Panc1 (cell line): Measurements from ENCODE around the gene MEX3C. TPM values are rescaled to one million over a fixed set of nuclear protein-coding genes. Genes with fewer than 3 reads are reported as not detected.

Experiments
- ATAC-seq: fragments of 200-7000 bp; cut with Tn5 transposase; 2 replicates; pipeline ENCODE4 v1.9.1; 2020; ENCODE audit warnings: mild to moderate bottlenecking, moderate library complexity
- Bru-seq: library from RNA; stranded (reverse); fragments of 400-500 nt; gene quantifications from one replicate; lab custom pipeline; 2021; lab: Mats Ljungman, UMichigan
- BruChase-seq, 2 experiments: library from RNA; stranded (reverse); fragments of 400-500 nt; gene quantifications; one replicate each; lab custom pipeline; 2021; lab: Mats Ljungman, UMichigan
- BruUV-seq: library from RNA; stranded (reverse); fragments of 400-500 nt; replicated peaks from 2 replicates; lab custom pipeline; 2021; lab: Mats Ljungman, UMichigan
- CTCF ChIA-PET: fragments of 300-600 bp; sonication (Branson Sonifier 250); formaldehyde crosslinking; loops from one replicate; lab custom pipeline; 2022; ENCODE audit warnings: antibody characterized with exemption; lab: Charles Lee
- POLR2A ChIA-PET: fragments of 300-600 bp; sonication (Branson Sonifier 250); formaldehyde crosslinking; loops from one replicate; lab custom pipeline; 2022; ENCODE audit warnings: antibody characterized with exemption; lab: Charles Lee
- DNase-seq: peaks from one replicate; pipeline ENCODE4 v3.0.0-alpha.2; 2010; ENCODE audit warnings: low read depth, low spot score
- H3K27ac ChIP-seq: 2 replicates; pipeline ENCODE4 v1.5.1; 2011; ENCODE audit warnings: mild to moderate bottlenecking, low read length, inconsistent platforms
- H3K27me3 ChIP-seq: fragments of 200-500 bp; sonication (Bioruptor generic); 2 replicates; pipeline ENCODE4 v1.6.0; 2014; ENCODE audit warnings: low read length, inconsistent platforms; ENCODE audit not compliant: control insufficient read depth, insufficient read depth
- H3K36me3 ChIP-seq: fragments of 200-500 bp; sonication (Bioruptor generic); 2 replicates; pipeline ENCODE4 v1.5.1; 2014; ENCODE audit warnings: inconsistent platforms, mild to moderate bottlenecking, low read length, moderate library complexity; ENCODE audit not compliant: control insufficient read depth, insufficient read depth
- H3K4me1 ChIP-seq: 2 replicates; pipeline ENCODE4 v1.5.1; 2011; ENCODE audit warnings: inconsistent platforms, mild to moderate bottlenecking, low read length, moderate library complexity; ENCODE audit not compliant: control insufficient read depth, insufficient read depth
- H3K4me3 ChIP-seq, 2 experiments: 2 replicates each; pipeline ENCODE4 v1.5.1; 2011 to 2012; ENCODE audit warnings: low read depth in 2 of 2, low read length in 2 of 2, mild to moderate bottlenecking in 2 of 2, inconsistent platforms in 1 of 2, moderate library complexity in 1 of 2
- H3K9me3 ChIP-seq: fragments of 200-500 bp; sonication (Bioruptor generic); 2 replicates; pipeline ENCODE4 v1.5.1; 2014; ENCODE audit warnings: low read depth, mild to moderate bottlenecking, inconsistent platforms, low read length, moderate library complexity; ENCODE audit not compliant: control insufficient read depth, insufficient read depth
- POLR2AphosphoS5 ChIP-seq: IDR thresholded peaks from 2 replicates; pipeline ENCODE4 v1.6.1; 2012; ENCODE audit warnings: mild to moderate bottlenecking, low read depth, low read length, moderate library complexity
- SIN3A ChIP-seq: IDR thresholded peaks from 2 replicates; pipeline ENCODE4 v1.6.1; 2012; ENCODE audit warnings: low read depth, mild to moderate bottlenecking, low read length, moderate library complexity, borderline replicate concordance; ENCODE audit not compliant: insufficient read depth
- TCF7L2 ChIP-seq: IDR thresholded peaks from 2 replicates; pipeline ENCODE4 v1.6.1; 2011; ENCODE audit warnings: mild to moderate bottlenecking, low read depth, low read length, inconsistent platforms
- in situ Hi-C: cut with HindIII; loops from 2 replicates; pipeline ENCODE4 v1.10.0; 2016; ENCODE audit warnings: low sequenced_read_pairs, low pct_unique_long_range_greater_than_20kb
- intact Hi-C: fragments of 100-400 bp; cut with micrococcal nuclease; formaldehyde crosslinking; loops from one replicate; pipeline ENCODE4 v1.10.0; 2022; ENCODE audit not compliant: unreplicated experiment
- long read RNA-seq: library from polyadenylated mRNA; unstranded; transcript quantifications from one replicate; pipeline ENCODE4 v2.0.0, GENCODE V29; 2021; ENCODE audit not compliant: unreplicated experiment
- polyA plus RNA-seq: library from polyadenylated mRNA; unstranded; fragments of >200 nt; gene quantifications from one replicate; pipeline ENCODE4 v1.2.1, GENCODE V29; 2012; ENCODE audit warnings: missing spikeins; ENCODE audit not compliant: insufficient read length
- total RNA-seq: library from RNA; stranded (reverse); gene quantifications from one replicate; pipeline ENCODE4 v1.2.1, GENCODE V29; 2021; ENCODE audit not compliant: unreplicated experiment
- TF ChIP-seq, protein P1 (sequence below), 2 experiments: IDR thresholded peaks; 2 replicates each; pipeline ENCODE4 v1.6.1; 2011 to 2012; ENCODE audit warnings: low read depth in 2 of 2, control low read depth in 1 of 2, low read length in 1 of 2, mild to moderate bottlenecking in 1 of 2, moderate library complexity in 1 of 2; ENCODE audit not compliant: insufficient read depth in 1 of 2
- TF ChIP-seq, protein P2 (sequence below): fragments of 450-650 bp; IDR thresholded peaks from 2 replicates; pipeline ENCODE4 v1.5.1; 2017; ENCODE audit warnings: mild to moderate bottlenecking

MEX3C gene
- 29.0 TPM for total RNA-seq
- polyA plus RNA-seq, result 17.2 TPM
- Bru-seq, nascent RNA, result percentile 87 among the genes with signal in this experiment
- percentile 89 among the genes with signal in this experiment for BruChase-seq, experiment 1, labeled RNA remaining after a 2-hour chase
- BruChase-seq, experiment 2, labeled RNA remaining after a 6-hour chase, result percentile 81 among the genes with signal in this experiment
- long read RNA-seq, transcript MEX3C-201 (2 exons, 3,781 nt), result major isoform, 17 of 21 reads
- long read RNA-seq, partial matches to known transcripts, result 4 of 21 reads
- long read RNA-seq, other reads (novel, unspliced or antisense), result 0 of 21 reads

DNA sequence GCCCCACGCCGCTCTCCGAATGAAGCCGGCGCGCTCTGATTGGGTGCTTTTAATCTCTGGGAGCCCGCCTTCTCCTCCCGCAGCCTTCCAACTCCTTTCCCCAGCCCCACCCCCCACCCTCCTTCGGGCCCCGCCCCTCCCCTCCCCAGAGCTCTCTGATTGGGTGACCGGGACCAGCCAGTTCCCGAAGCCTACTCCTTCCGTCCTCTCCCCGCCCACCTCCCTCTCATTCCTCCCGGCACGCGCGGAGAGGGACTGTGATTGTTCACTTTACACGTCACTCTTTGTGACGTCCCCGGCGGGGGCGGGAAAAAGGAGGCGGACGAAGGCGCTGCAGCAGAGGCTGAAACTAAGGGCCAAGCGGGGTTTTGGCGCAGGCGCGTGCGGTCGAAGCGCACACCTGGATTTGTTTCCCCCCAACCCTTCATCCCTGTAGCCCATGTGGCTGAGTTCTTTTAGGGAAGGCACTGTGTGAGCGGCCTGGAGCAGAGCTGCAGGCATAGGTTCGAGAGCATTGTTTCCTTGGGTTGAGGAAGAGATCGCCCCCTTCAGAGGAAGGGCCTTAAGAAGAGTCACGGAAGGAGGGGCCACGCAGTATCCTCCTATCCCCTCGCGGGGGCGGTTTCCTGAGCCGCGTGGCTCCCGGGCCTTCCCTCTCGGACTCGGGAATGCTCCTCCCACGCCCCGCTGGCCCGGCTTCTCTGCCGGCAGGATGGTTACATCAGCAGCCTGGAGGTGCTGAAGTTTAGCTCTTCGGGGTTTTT is at the start of gene MEX3C:
TSS of gene MEX3C (minus strand) at position 21 of the 764 bp plus-strand sequence. CDS start 361 bp downstream, outside the sequence.
- Histone ChIP-seq H3K4me1 (peaks cover 12% of the 10 kb centered on the region), H3K27ac (peak within 1 kb of the TSS; percentile 85), H3K36me3 (no peaks in the 10 kb centered on the region; the same call in 1 of the 2 replicates), H3K27me3 (no peaks in the 10 kb centered on the region), H3K4me3 (peak within 1 kb of the TSS; percentile 77 to 83), H3K9me3 (no peaks in the 10 kb centered on the region)
- in situ Hi-C loops, result no loop called here
- POLR2A ChIA-PET, result interaction anchor here (0.6 kb wide), 1 partner anchor 295 kb away, joined by 6 read pairs; no protein-coding TSS in a partner anchor
- BruUV-seq, result no TSS peak
- CTCF ChIA-PET, result interaction anchor here (0.6 kb wide), 3 partner anchors 88 to 273 kb away, joined by 4 to 6 read pairs (median 6); no protein-coding TSS in a partner anchor
- TF ChIP-seq POLR2AphosphoS5 (peak; percentile 90), SIN3A (no peak), TCF7L2 (peak; percentile 20; the same call in 1 of the 2 replicates)
- TF ChIP-seq, protein P1, sequence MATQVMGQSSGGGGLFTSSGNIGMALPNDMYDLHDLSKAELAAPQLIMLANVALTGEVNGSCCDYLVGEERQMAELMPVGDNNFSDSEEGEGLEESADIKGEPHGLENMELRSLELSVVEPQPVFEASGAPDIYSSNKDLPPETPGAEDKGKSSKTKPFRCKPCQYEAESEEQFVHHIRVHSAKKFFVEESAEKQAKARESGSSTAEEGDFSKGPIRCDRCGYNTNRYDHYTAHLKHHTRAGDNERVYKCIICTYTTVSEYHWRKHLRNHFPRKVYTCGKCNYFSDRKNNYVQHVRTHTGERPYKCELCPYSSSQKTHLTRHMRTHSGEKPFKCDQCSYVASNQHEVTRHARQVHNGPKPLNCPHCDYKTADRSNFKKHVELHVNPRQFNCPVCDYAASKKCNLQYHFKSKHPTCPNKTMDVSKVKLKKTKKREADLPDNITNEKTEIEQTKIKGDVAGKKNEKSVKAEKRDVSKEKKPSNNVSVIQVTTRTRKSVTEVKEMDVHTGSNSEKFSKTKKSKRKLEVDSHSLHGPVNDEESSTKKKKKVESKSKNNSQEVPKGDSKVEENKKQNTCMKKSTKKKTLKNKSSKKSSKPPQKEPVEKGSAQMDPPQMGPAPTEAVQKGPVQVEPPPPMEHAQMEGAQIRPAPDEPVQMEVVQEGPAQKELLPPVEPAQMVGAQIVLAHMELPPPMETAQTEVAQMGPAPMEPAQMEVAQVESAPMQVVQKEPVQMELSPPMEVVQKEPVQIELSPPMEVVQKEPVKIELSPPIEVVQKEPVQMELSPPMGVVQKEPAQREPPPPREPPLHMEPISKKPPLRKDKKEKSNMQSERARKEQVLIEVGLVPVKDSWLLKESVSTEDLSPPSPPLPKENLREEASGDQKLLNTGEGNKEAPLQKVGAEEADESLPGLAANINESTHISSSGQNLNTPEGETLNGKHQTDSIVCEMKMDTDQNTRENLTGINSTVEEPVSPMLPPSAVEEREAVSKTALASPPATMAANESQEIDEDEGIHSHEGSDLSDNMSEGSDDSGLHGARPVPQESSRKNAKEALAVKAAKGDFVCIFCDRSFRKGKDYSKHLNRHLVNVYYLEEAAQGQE (IDR thresholded peaks at IDR 0.05; ENCODE audit: insufficient read depth in 1 of 2, low read depth in 2 of 2, low read length in 1 of 2), result no peak
- TF ChIP-seq, protein P2, sequence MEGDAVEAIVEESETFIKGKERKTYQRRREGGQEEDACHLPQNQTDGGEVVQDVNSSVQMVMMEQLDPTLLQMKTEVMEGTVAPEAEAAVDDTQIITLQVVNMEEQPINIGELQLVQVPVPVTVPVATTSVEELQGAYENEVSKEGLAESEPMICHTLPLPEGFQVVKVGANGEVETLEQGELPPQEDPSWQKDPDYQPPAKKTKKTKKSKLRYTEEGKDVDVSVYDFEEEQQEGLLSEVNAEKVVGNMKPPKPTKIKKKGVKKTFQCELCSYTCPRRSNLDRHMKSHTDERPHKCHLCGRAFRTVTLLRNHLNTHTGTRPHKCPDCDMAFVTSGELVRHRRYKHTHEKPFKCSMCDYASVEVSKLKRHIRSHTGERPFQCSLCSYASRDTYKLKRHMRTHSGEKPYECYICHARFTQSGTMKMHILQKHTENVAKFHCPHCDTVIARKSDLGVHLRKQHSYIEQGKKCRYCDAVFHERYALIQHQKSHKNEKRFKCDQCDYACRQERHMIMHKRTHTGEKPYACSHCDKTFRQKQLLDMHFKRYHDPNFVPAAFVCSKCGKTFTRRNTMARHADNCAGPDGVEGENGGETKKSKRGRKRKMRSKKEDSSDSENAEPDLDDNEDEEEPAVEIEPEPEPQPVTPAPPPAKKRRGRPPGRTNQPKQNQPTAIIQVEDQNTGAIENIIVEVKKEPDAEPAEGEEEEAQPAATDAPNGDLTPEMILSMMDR, result no peak
- intact Hi-C loops, result no loop called here
- peak; percentile 92 for DNase-seq
- peak; percentile 93 for ATAC-seq

DNA sequence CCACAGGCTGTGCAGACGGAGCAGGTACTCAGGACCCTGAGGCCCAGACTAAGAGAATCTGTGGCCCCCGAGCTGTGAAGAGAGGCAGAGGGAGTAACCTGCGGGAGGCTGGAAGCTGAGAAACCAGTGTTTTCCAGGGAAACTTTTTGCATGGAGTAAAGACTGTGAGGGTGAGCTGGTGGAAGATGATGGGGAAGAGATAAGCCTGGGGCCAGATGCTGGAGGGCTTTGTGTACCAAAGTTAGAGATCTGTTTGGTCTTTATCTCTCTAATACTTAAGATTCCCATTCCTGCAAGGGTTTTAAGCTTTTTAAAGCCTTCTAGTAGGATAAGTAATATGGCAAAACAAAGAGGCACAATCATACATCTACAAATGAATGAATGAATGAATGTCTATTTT is 43.7 kb upstream of the MEX3C start:
- in situ Hi-C loops (no loop called here), intact Hi-C loops (no loop called here)
- TF ChIP-seq, protein P2, result no peak
- no peak for TF ChIP-seq SIN3A
- no peak for TF ChIP-seq POLR2AphosphoS5
- TF ChIP-seq TCF7L2, result no peak
- TF ChIP-seq, protein P1 (IDR thresholded peaks at IDR 0.05; ENCODE audit: insufficient read depth in 1 of 2, low read depth in 2 of 2, low read length in 1 of 2), result no peak
- no TSS peak for BruUV-seq
- H3K36me3 ChIP-seq, result no peaks in the 10 kb centered on the region
- H3K27ac ChIP-seq, result no peak overlapping the region
- no peak for ATAC-seq
- H3K4me3 ChIP-seq, result no peak overlapping the region
- no peaks in the 10 kb centered on the region for H3K9me3 ChIP-seq
- no peak for DNase-seq
- POLR2A ChIA-PET, result no interaction called here
- CTCF ChIA-PET, result no interaction called here
- H3K4me1 ChIP-seq, result no peaks in the 10 kb centered on the region
- no peaks in the 10 kb centered on the region for H3K27me3 ChIP-seq
